VCaP (cell line): ENCODE data around the gene MED31.
"Not testable (repeated sequence)": the region's sequence is repeated elsewhere in the genome, so short reads cannot be mapped to it uniquely, and the experiment has no call there.

Source experiments
- H3K27ac ChIP-seq: fragments of 450-650 bp; 2 replicates; pipeline ENCODE4 v1.5.1; 2017
- TF ChIP-seq, protein P1 (sequence below): fragments of 450-650 bp; conservative IDR thresholded peaks from 2 replicates; pipeline ENCODE4 v1.5.1; 2017; ENCODE audit warnings: mild to moderate bottlenecking, moderate library complexity

Gene MED31

DNA sequence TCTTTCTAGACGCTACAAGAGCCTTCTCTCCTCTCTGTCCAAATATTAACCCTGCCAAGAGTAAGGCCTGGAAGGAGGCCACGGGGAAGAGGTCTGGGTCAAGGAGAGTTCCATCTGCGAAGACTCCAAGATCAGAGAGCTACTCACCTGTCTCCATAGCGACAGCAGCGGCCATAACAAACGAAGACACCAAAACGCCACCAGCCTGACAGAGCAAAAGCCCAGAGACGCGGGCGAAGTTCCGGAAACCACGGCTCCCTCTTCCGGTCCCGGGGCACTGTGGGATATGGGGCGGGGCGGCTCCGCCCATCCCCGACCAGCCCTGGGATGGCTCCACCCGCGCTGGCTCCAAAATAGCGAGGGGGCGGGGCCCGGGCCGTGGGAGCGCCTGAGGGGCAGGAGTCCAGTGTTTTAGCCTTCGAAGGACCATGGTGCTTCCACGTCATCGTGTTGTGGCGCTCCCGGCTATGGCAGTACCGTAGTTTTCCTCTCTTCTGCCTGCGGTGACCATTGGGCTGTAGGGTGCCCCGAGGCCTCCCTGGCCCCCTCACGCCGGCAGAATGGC lies at the start of gene MED31, which contains the start of gene C17orf100:
TSS of gene MED31 (minus strand) at position 252 of the 565 bp plus-strand sequence. CDS start at position 175, 77 bp downstream.
TSS of gene C17orf100 (plus strand) at position 409 of the 565 bp plus-strand sequence. CDS start at position 561, 152 bp downstream.
- TF ChIP-seq, protein P1, sequence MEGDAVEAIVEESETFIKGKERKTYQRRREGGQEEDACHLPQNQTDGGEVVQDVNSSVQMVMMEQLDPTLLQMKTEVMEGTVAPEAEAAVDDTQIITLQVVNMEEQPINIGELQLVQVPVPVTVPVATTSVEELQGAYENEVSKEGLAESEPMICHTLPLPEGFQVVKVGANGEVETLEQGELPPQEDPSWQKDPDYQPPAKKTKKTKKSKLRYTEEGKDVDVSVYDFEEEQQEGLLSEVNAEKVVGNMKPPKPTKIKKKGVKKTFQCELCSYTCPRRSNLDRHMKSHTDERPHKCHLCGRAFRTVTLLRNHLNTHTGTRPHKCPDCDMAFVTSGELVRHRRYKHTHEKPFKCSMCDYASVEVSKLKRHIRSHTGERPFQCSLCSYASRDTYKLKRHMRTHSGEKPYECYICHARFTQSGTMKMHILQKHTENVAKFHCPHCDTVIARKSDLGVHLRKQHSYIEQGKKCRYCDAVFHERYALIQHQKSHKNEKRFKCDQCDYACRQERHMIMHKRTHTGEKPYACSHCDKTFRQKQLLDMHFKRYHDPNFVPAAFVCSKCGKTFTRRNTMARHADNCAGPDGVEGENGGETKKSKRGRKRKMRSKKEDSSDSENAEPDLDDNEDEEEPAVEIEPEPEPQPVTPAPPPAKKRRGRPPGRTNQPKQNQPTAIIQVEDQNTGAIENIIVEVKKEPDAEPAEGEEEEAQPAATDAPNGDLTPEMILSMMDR, result no peak
- H3K27ac ChIP-seq, result peak within 1 kb of the TSS; percentile 81

DNA sequence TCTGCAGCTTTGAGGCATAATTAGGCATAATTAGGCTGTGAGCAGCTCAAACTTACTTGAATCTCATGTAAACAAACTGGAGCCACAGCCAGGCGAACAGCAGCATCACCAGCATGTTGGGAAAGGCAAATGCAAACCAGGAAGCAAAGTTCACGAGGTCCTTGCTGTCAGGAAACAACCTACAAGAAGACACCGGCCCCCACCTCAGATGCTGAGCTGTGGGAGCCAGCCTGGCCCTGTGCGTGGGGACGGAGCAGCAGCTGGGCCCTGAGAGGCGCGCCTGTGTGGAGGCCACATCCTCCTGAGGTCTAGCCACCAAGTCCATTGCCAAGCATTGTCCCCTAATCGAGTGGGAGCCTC lies 49.5 kb upstream of the MED31 start:
- no peak overlapping the region for H3K27ac ChIP-seq
- TF ChIP-seq, protein P1, result no peak

DNA sequence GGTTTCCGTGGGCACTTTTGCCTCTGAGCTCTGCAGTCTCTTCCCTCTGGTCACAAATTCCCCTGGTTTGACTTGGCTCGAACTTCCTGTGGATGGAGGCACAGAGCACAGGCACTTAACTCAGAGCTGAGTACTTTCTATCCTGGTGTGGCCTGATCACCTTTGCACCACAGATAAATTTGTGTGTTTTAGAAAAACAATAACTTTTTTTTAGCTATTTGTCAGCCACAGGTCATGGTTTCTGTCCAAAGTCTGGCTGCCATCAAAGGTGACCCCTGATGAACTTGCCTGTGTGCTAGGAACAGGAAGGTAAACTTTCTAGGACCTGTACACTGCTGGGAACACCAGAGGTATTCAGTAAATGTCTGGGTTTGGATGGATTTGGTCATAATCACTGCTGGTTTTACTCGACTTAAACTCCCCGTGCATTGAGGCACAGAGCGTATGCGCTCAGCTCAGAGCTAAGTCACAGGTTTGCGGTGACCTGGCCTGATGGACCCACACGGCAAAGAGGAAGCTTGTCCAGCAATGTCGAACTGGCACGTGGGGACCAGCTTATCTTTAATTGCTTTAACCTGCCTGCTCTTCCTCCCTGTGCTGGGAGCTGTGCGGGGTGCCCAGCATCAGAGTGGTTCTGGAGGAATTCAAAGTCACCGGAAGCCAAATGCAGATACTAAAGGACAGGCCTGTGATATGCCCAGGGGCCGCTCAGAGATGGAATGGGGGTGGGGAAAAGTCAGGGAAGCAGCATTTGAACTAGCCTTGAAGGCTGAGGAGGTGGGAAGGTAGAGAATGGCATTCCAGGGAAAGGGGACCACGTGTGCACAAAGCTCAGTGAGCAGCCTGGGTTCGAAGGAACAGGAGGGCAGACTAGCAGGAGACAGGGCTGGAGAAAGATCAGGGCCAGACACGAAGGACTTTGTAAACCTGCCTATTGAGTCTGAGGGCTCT lies 48.9 kb upstream of the MED31 start:
- TF ChIP-seq, protein P1, result no peak
- no peak overlapping the region for H3K27ac ChIP-seq

DNA sequence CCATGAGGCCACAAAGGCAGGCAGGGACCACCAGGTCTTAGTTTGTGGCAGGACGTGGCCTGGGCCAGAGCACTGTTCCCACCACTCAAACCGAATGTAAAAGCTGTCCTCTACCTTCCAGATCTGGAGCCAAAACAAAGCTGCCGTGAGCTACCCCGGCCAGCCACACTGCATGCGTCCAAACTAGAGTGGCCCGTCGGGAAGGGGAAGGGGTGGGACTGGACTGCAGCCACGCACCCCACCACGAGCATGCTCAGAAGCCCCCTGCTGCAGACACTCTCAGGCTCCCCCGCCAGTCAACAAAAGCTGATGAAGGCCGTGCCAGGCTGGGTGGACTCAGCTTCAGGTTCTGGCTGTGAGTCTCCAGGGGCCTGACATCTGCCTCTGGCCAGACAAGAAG lies 46.6 kb upstream of the MED31 start:
- TF ChIP-seq, protein P1, result no peak

DNA sequence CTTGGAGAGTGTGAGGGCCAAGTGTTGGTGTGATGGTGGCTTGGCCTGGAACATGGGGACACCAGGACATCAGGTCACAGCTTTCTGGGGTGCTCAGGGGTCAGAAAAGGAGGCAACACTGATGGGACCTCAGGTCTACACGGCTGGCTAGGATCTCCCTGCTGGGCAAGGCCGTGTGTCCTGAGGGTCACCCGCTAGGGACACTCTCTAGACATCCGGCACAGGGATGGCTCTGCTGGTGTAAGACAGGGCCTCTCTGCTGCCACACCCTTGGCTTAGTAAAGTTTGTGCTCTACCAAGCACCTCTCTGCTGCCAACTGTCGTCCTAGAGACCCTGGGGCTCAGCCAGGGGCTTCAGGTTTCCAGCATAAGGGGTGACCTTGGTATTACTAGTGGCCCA lies 45.5 kb upstream of the MED31 start:
- TF ChIP-seq, protein P1, result no peak

More for the DNA sequence above, 46.6 kb upstream of the MED31 start:
- H3K27ac ChIP-seq, result no peak overlapping the region

DNA sequence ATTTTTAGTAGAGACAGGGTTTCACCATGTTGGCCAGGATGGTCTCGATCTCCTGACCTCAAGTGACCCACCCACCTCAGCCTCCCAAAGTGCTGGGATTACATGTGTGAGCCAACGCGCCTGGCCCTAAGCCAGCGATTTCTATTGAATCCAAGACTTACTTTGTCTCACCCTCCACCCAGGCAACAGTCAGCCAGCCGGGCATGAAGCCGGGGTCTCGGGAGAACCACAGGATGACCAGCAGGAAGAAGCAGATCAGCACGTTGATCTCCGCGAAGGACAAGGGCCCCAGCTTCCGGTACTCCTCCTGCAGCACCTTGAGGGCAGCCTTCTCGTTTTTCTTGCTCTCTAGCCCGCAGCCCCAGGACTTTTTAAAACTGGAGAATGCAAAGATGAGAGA lies 44.2 kb upstream of the MED31 start:
- TF ChIP-seq, protein P1, result no peak
- no peak overlapping the region for H3K27ac ChIP-seq

More for the DNA sequence above, 45.5 kb upstream of the MED31 start:
- no peak overlapping the region for H3K27ac ChIP-seq

DNA sequence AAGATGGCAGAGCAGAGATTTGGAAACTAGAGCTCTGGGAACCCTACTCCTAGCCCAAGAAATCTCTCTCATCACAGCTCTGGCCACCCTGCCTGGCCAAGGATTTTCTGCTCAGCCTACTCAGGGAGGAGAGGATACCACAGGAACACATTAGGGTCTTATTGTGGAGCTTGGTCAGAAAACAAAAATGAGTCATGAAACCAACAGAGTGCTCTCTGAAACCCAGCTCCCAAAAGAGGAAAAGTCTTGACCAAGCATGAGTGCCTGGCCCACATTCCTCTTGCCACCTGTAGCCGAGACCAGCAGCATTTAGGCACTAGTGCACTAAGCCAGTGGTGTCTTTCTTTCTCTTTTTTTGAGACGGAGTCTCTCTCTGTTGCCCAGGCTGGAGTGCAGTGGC lies 43.6 kb upstream of the MED31 start:
- TF ChIP-seq, protein P1, result no peak
- no peak overlapping the region for H3K27ac ChIP-seq

DNA sequence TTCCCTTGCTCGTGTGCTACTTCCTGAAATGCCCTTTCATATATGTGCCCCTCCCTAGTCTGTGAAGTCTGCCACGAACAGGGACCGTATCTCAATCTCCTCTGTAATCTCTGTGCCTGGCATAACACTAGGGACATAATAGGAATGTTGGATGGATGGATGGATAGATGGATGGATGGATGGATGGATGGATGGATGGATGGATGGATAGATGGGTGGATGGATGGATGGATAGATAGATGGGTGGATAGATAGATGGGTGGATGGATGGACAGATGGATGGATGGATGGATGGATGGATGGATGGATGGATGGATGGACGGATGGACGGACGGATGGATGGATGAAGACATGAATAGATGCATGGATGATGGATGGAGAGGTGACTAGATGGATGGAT lies 40.6 kb upstream of the MED31 start:
- not testable (repeated sequence) for H3K27ac ChIP-seq
